ENCODE data around the gene MMS22L. TPM values are rescaled to one million over a fixed set of nuclear protein-coding genes. Genes with fewer than 3 reads are reported as not detected.

The MMS22L gene
- total RNA-seq, 1 experiment from 2014 or later: 52.8 TPM

GRCh38 chr6:97218912-97219311 lies 64.1 kb downstream of the MMS22L start:
- Mint-ChIP-seq H3K27ac (no peak overlapping the region), H3K36me3 (ENCODE audit: insufficient read depth in 1 of 3, low read depth in 3 of 3) (no peaks in the 10 kb centered on the region; a peak in 2 of 7 replicates), H3K9me3 (no peaks in the 10 kb centered on the region), H3K4me1 (peaks cover 4 to 5% of the 10 kb centered on the region in 2 experiments; a peak in 3 of 4 replicates), H3K27me3 (ENCODE audit: low read depth) (no peaks in the 10 kb centered on the region), H3K4me3 (no peak overlapping the region)
- Histone ChIP-seq H2BK15ac (ENCODE audit: low read depth, low read length) (no peak overlapping the region), H4K91ac (ENCODE audit: insufficient read length, low read depth, low read length) (no peak overlapping the region), H3K79me1 (ENCODE audit: insufficient read depth, low read depth, low read length, poor library complexity, severe bottlenecking) (no peaks in the 10 kb centered on the region), H3K27me3 (ENCODE audit: insufficient read depth, low read length) (no peaks in the 10 kb centered on the region), H3K23me2 (ENCODE audit: insufficient read length, low read depth, low read length, poor library complexity, severe bottlenecking) (no peaks in the 10 kb centered on the region), H4K5ac (ENCODE audit: insufficient read length, low read depth, low read length) (no peak overlapping the region), H3K56ac (ENCODE audit: insufficient read length, low read depth, low read length) (no peak overlapping the region), H2BK120ac (ENCODE audit: low read depth, low read length, poor library complexity, severe bottlenecking) (no peak overlapping the region), H3K79me2 (ENCODE audit: insufficient read depth, low read length) (no peaks in the 10 kb centered on the region), H2AK5ac (ENCODE audit: insufficient read length, low read length) (no peak overlapping the region), H3K4me1 (ENCODE audit: insufficient read depth, low read length) (no peaks in the 10 kb centered on the region), H3K27ac (ENCODE audit: insufficient read length, low read depth, low read length) (no peak overlapping the region), H2AFZ (ENCODE audit: low read length) (no peak overlapping the region), H4K20me1 (ENCODE audit: control insufficient read depth, insufficient read depth, insufficient read length) (no peaks in the 10 kb centered on the region), H3K9me3 (ENCODE audit: control insufficient read depth, low read depth, low read length) (no peaks in the 10 kb centered on the region), H3T11ph (ENCODE audit: low read length) (no peak overlapping the region), H2BK5ac (ENCODE audit: insufficient read length, low read length) (no peak overlapping the region), H3K18ac (ENCODE audit: insufficient read length, low read depth, low read length) (no peak overlapping the region), H3K9ac (ENCODE audit: extremely low read depth, insufficient read length, low read length) (no peak overlapping the region), H3K14ac (ENCODE audit: insufficient read depth, low read length) (no peak overlapping the region), H3K4me2 (ENCODE audit: insufficient read depth, insufficient read length, low read length) (no peak overlapping the region), H3K23ac (ENCODE audit: insufficient read length, low read depth, low read length) (no peak overlapping the region), H2BK12ac (ENCODE audit: insufficient read length, low read depth, low read length) (no peak overlapping the region), H4K8ac (replicated peaks; ENCODE audit: insufficient read length, low read depth, low read length) (no peak overlapping the region), H2BK20ac (ENCODE audit: low read depth, low read length, poor library complexity, severe bottlenecking) (no peak overlapping the region), H3K4ac (ENCODE audit: low read depth, low read length) (no peak overlapping the region)
- WGBS (ENCODE audit: extremely low coverage, insufficient read length, low lambda C conversion rate): no CpG with 5 or more reads among the region's 4 CpGs
- no peak for TF ChIP-seq CTCF (conservative IDR thresholded peaks at IDR 0.05)
- no peak for DNase-seq

Data from H9 (cell line).